GM18868 (cell line): Measurements from ENCODE around the gene CADM2.
"Not testable (repeated sequence)": the region's sequence is repeated elsewhere in the genome, so short reads cannot be mapped to it uniquely, and the experiment has no call there.

ENCODE experiments used
- ATAC-seq: cut with Tn5 transposase; IDR thresholded peaks from one replicate; pipeline ENCODE4 v1.9.1; 2021; ENCODE audit warnings: mild to moderate bottlenecking, moderate library complexity; ENCODE audit not compliant: unreplicated experiment

CADM2 gene

DNA sequence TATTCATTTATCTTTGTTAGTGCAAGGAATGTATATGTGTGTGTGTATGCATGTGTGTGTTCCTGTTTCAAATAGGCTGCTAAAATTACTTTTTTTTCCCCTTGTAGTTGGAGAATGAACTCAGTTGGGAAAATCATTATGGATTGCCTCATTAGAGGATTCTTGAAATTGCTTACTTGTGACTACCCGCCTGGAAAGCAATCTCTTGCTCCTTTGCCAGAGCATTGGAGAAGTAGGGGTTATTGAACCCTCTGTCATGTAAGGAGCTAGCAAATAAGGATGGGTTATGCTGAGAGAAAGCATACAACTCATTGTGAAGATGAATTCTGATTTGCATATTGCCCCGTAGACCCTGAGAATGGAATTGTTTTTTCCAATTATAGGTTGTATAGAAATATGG lies 474.5 kb downstream of the CADM2 start:
- ATAC-seq, result no peak

DNA sequence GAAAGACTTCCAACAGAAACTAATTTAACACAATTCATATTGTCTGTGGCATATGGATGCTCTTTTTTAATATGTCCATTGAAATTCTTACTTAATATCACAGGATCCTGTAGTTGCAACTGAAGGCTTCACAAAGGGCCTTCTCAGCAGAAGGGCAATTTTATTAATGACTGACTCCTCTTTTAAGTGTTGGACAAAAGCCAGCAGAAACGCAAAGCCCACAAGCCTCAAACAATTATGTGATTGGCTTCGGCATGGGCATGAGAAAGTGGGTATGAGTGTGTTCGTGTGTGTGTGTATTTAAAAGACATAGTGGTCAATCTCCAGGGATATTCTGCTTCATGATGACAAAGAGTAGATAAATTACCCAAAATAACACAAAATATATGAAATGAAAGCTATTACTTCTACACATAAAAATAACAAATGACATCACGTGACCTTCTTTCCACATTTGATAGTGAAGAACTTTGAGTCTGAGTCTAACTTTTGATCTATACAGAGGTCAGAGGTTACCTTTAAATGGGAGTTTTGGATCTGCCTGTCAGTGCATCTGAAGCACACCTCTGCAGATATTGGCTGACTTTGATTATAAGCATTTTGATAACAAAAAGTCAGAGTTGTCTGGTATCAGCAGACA lies 496.9 kb downstream of the CADM2 start:
- ATAC-seq, result no peak

- ATAC-seq, result no peak
Observed at GRCh38 chr3:85474241-85474640, 515.5 kb downstream of the CADM2 start.

- ATAC-seq, result no peak
Observed at GRCh38 chr3:85475346-85475745, 516.6 kb downstream of the CADM2 start.

DNA sequence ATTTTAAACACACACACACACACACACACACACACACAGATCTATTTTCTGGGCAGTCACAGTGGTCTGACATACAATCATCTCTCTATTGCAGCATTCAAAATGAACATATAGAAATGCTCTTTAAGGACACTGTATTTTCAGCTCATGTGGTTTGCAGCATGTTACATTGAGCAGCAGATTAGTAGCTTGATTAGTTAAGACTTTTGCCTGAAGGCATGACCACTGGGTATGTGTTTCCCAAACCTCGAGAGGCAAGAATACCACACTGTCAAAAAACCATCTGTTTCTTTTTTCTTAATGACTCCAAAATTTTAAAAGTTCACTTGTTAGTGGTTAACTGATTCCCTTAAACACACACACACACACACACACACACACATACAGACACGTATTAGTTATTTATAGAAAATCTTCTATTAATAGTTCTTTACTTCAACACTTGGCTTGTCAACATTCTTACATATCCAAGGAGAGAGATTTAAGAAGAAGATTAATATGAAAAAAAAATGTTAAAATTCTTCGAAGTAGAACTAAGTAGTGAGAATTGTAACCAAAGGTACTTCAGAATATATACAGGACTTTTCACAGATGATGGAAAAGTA lies 518.2 kb downstream of the CADM2 start:
- ATAC-seq, result no peak

- ATAC-seq, result peak; percentile 72
Observed at GRCh38 chr3:85481411-85482212, 522.8 kb downstream of the CADM2 start.

DNA sequence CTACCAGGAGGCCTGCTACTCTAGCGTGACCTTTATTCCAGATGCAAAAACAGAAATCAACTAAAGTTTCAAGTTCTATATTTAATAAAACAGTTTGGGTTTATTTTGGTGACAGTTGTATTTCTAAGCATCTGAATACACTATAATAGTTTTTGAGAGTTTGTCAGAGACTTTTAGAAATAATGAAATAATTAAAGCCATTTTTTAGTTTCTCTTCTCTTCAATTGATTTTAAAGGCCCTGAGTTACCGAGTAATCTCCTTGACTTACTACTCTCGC lies 523.4 kb downstream of the CADM2 start:
- ATAC-seq, result no peak

DNA sequence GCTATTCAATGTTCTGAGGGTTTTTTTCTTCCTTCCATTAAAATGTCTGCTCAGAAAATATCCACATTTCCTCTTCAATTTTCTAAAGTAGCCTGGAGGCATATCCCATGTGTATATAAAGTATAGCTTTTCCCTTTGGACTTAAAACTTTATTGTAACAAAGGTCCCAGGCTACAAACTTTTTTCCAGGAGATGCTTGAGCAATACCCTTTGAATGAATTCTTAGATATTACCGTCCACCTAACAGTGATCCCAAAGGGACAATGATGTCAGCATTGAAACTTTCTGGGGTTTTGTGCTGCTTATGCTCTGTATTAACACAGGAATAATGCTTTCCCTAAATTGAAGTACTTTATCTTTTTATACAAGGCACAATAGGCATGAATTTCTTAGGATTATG lies 525.2 kb downstream of the CADM2 start:
- ATAC-seq, result no peak

GRCh38 chr3:85487375-85487774 lies 528.6 kb downstream of the CADM2 start:
- ATAC-seq, result no peak

DNA sequence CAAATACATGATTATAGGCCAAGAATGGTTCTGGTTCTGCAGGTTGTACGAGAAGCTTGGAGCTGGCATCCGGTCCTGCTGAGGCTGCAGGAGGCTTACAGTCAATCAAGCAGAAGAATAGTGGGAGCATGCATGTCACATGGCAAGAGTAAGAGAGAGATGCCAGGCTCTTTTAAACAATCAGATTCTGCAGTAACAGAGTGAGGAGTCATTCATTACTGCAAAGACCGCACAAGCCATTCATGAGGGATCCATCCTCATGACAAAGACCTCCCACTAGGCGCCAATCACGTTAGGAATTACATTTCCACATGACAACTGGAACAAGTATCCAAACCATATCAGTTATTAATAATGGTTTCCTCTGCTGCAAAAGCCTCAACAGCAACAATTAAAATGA lies 536.8 kb downstream of the CADM2 start:
- ATAC-seq, result no peak

GRCh38 chr3:85498177-85498576 lies 539.4 kb downstream of the CADM2 start:
- no peak for ATAC-seq

DNA sequence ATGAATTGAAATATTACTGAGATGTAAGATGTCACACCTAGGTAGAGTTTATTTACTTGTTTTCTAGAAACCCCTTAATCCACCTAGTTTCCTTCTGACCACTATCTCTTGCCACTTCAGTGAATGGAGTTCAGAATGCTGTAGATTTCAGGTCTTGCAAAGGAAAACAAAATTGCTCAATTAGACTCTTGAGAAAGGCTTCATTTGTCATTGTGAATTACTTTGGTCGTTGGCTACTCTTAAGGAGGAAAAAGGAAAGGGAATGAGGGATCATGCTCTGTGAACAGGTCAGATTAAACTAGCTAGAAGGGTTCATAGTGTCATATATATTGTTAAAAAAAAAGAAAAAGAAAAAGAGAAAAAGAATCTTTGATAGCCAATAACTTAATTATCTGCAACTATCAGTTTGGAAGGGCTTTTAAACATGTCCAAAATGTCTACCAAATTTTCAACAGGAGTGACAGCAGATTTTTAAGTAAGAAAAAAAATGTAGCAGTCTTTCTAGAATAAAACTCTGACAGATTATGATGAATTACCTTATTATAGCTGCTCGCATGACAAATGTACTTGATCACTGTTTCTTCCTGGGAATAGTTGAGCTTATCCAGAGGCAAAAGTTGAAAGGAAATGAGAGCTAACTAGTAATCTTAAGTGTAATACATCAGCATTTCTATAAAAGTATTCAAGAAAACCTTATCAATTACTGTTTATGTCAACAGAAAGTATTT lies 543.5 kb downstream of the CADM2 start:
- ATAC-seq, result no peak

GRCh38 chr3:85504129-85504784 lies 545.5 kb downstream of the CADM2 start:
- ATAC-seq, result not testable (repeated sequence)

GRCh38 chr3:85504785-85505511 lies 546.2 kb downstream of the CADM2 start:
- ATAC-seq, result not testable (repeated sequence)

- ATAC-seq, result not testable (repeated sequence)
Observed at GRCh38 chr3:85507052-85507451, 548.3 kb downstream of the CADM2 start.

GRCh38 chr3:85508659-85509058 lies 549.9 kb downstream of the CADM2 start:
- no peak for ATAC-seq

DNA sequence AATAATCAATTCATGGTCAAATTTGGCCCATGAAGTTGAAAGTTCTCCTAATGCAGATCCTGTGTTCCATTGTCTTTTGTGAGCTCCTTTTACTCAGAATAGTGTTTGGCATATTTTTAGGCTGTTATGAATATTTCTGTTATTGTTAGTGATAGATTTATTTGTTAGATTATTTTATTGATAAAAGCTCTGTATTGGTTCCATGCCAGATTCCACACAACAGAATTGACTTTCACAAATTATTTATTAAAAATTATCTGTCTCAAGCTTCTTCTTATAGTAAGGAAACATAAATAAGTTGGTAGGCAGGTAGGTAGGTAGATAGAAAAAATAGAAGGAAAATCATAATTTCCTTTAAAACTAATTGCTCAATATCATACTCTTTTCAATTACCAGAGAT lies 557.4 kb downstream of the CADM2 start:
- no peak for ATAC-seq

- no peak for ATAC-seq
Observed at GRCh38 chr3:85524104-85524503, 565.3 kb downstream of the CADM2 start.

GRCh38 chr3:85525264-85525663 lies 566.5 kb downstream of the CADM2 start:
- no peak for ATAC-seq

GRCh38 chr3:85533586-85533985 lies 574.8 kb downstream of the CADM2 start:
- ATAC-seq, result no peak
